ENCODE data around the gene FBXO44.

The FBXO44 gene

DNA sequence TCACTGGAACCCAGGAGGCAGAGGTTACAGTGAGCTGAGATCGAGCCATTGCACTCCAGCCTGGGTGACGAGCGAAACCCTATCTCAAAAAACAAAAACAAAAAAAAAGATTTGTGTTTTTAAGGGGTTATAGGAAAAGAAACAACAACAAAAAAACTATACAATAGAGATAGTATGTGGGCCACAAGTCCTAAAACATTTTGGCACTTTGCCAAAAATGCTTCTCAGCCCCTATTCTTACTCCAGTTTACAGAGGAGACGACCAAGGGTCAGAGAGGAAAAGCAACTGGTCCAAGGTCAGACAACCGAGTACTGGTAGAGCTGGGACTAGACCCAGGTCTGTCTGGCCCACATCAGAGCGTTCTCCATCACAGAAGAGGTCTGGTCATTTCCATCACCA, 3.0 kb downstream of the FBXO44 start:
- no peak for TF ChIP-seq EZH2 (IDR thresholded peaks at IDR 0.05; ENCODE audit: borderline replicate concordance, low read depth, low read length, severe bottlenecking)
- TF ChIP-seq, protein P1, sequence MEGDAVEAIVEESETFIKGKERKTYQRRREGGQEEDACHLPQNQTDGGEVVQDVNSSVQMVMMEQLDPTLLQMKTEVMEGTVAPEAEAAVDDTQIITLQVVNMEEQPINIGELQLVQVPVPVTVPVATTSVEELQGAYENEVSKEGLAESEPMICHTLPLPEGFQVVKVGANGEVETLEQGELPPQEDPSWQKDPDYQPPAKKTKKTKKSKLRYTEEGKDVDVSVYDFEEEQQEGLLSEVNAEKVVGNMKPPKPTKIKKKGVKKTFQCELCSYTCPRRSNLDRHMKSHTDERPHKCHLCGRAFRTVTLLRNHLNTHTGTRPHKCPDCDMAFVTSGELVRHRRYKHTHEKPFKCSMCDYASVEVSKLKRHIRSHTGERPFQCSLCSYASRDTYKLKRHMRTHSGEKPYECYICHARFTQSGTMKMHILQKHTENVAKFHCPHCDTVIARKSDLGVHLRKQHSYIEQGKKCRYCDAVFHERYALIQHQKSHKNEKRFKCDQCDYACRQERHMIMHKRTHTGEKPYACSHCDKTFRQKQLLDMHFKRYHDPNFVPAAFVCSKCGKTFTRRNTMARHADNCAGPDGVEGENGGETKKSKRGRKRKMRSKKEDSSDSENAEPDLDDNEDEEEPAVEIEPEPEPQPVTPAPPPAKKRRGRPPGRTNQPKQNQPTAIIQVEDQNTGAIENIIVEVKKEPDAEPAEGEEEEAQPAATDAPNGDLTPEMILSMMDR (IDR thresholded peaks at IDR 0.05; ENCODE audit: borderline replicate concordance, extremely low read depth, low read length, poor library complexity, severe bottlenecking) = no peak
- H3K36me3 ChIP-seq (ENCODE audit: insufficient read depth, low read length) = no peaks in the 10 kb centered on the region
- no peaks in the 10 kb centered on the region for H3K9me3 ChIP-seq (ENCODE audit: insufficient read depth, low read length, severe bottlenecking)
- H3K9ac ChIP-seq (ENCODE audit: low read depth, low read length) = no peak overlapping the region
- no peaks in the 10 kb centered on the region for H3K79me2 ChIP-seq (ENCODE audit: insufficient read depth, low read length)
- H4K20me1 ChIP-seq (ENCODE audit: insufficient read depth, low read length) = no peaks in the 10 kb centered on the region
- DNase-seq (no peak), ATAC-seq (ENCODE audit: insufficient read depth, low read depth) (no peak)
- H3K27me3 ChIP-seq (ENCODE audit: insufficient read depth, low read length, poor library complexity) = no peaks in the 10 kb centered on the region
- no peak overlapping the region for H3K4me2 ChIP-seq (ENCODE audit: insufficient read depth, low read length)
- no peak overlapping the region for H3K4me3 ChIP-seq (ENCODE audit: low read depth in 1 of 2, low read length in 2 of 2)
- no peak overlapping the region for H2AFZ ChIP-seq (ENCODE audit: low read depth, low read length)
- no peak overlapping the region for H3K27ac ChIP-seq (ENCODE audit: low read length)
- H3K4me1 ChIP-seq (ENCODE audit: insufficient read depth, low read length) = peaks cover 9% of the 10 kb centered on the region

GRCh38 chr1:11658542-11658941, 3.9 kb downstream of the FBXO44 start:
- DNase-seq (no peak), ATAC-seq (ENCODE audit: insufficient read depth, low read depth) (no peak)
- no peaks in the 10 kb centered on the region for H3K9me3 ChIP-seq (ENCODE audit: insufficient read depth, low read length, severe bottlenecking)
- no peaks in the 10 kb centered on the region for H3K79me2 ChIP-seq (ENCODE audit: insufficient read depth, low read length)
- no peak overlapping the region for H3K4me3 ChIP-seq (ENCODE audit: low read depth in 1 of 2, low read length in 2 of 2)
- TF ChIP-seq, protein P1 (IDR thresholded peaks at IDR 0.05; ENCODE audit: borderline replicate concordance, extremely low read depth, low read length, poor library complexity, severe bottlenecking) = no peak
- TF ChIP-seq EZH2 (IDR thresholded peaks at IDR 0.05; ENCODE audit: borderline replicate concordance, low read depth, low read length, severe bottlenecking) = no peak
- peaks cover 6% of the 10 kb centered on the region for H3K27me3 ChIP-seq (ENCODE audit: insufficient read depth, low read length, poor library complexity)
- peaks cover under 1% of the 10 kb centered on the region for H4K20me1 ChIP-seq (ENCODE audit: insufficient read depth, low read length)
- H3K27ac ChIP-seq (ENCODE audit: low read length) = no peak overlapping the region
- H3K4me2 ChIP-seq (ENCODE audit: insufficient read depth, low read length) = no peak overlapping the region
- peaks cover 9% of the 10 kb centered on the region for H3K4me1 ChIP-seq (ENCODE audit: insufficient read depth, low read length)
- no peaks in the 10 kb centered on the region for H3K36me3 ChIP-seq (ENCODE audit: insufficient read depth, low read length)
- no peak overlapping the region for H2AFZ ChIP-seq (ENCODE audit: low read depth, low read length)
- no peak overlapping the region for H3K9ac ChIP-seq (ENCODE audit: low read depth, low read length)

DNA sequence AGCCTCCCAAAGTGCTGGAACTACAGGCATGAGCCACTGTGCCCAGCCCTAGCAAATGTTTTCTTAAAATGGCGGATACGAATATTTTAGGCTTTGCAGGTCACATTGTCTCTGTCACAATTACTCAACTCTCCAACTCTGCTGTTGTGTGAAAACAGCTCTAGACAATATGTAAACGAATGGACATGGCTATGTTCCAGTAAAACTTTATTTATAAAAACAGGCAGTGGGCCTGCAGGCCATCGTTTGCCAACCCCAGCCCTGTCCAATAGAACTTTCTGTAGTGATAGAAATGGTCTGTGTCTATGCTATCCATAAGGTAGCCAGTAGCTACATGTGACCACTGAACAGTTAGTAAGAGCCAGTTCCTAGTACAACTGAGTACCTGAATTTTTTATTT, 5.1 kb downstream of the FBXO44 start:
- no peaks in the 10 kb centered on the region for H3K36me3 ChIP-seq (ENCODE audit: insufficient read depth, low read length)
- peaks cover 9% of the 10 kb centered on the region for H3K27me3 ChIP-seq (ENCODE audit: insufficient read depth, low read length, poor library complexity)
- no peak overlapping the region for H3K9ac ChIP-seq (ENCODE audit: low read depth, low read length)
- H3K4me1 ChIP-seq (ENCODE audit: insufficient read depth, low read length) = peaks cover 21% of the 10 kb centered on the region
- H2AFZ ChIP-seq (ENCODE audit: low read depth, low read length) = no peak overlapping the region
- no peak overlapping the region for H3K27ac ChIP-seq (ENCODE audit: low read length)
- peaks cover 5% of the 10 kb centered on the region for H4K20me1 ChIP-seq (ENCODE audit: insufficient read depth, low read length)
- H3K9me3 ChIP-seq (ENCODE audit: insufficient read depth, low read length, severe bottlenecking) = no peaks in the 10 kb centered on the region
- TF ChIP-seq, protein P1 (IDR thresholded peaks at IDR 0.05; ENCODE audit: borderline replicate concordance, extremely low read depth, low read length, poor library complexity, severe bottlenecking) = no peak
- no peak for TF ChIP-seq EZH2 (IDR thresholded peaks at IDR 0.05; ENCODE audit: borderline replicate concordance, low read depth, low read length, severe bottlenecking)
- no peak overlapping the region for H3K4me2 ChIP-seq (ENCODE audit: insufficient read depth, low read length)
- H3K79me2 ChIP-seq (ENCODE audit: insufficient read depth, low read length) = no peaks in the 10 kb centered on the region
- ATAC-seq (ENCODE audit: insufficient read depth, low read depth) (no peak), DNase-seq (no peak)
- no peak overlapping the region for H3K4me3 ChIP-seq (ENCODE audit: low read depth in 1 of 2, low read length in 2 of 2)

GRCh38 chr1:11661103-11661502, 6.4 kb downstream of the FBXO44 start:
- Histone ChIP-seq H3K4me1 (ENCODE audit: insufficient read depth, low read length) (peaks cover 13% of the 10 kb centered on the region), H3K27ac (ENCODE audit: low read length) (no peak overlapping the region), H3K27me3 (ENCODE audit: insufficient read depth, low read length, poor library complexity) (peaks cover 9% of the 10 kb centered on the region), H3K4me3 (ENCODE audit: low read depth in 1 of 2, low read length in 2 of 2) (no peak overlapping the region), H3K36me3 (ENCODE audit: insufficient read depth, low read length) (no peaks in the 10 kb centered on the region), H3K9me3 (ENCODE audit: insufficient read depth, low read length, severe bottlenecking) (no peaks in the 10 kb centered on the region), H3K4me2 (ENCODE audit: insufficient read depth, low read length) (no peak overlapping the region), H3K9ac (ENCODE audit: low read depth, low read length) (no peak overlapping the region), H4K20me1 (ENCODE audit: insufficient read depth, low read length) (peaks cover 5% of the 10 kb centered on the region), H2AFZ (ENCODE audit: low read depth, low read length) (no peak overlapping the region), H3K79me2 (ENCODE audit: insufficient read depth, low read length) (no peaks in the 10 kb centered on the region)
- no peak for ATAC-seq (ENCODE audit: insufficient read depth, low read depth)
- TF ChIP-seq EZH2 (IDR thresholded peaks at IDR 0.05; ENCODE audit: borderline replicate concordance, low read depth, low read length, severe bottlenecking) = no peak
- TF ChIP-seq, protein P1 (IDR thresholded peaks at IDR 0.05; ENCODE audit: borderline replicate concordance, extremely low read depth, low read length, poor library complexity, severe bottlenecking) = no peak
- no peak for DNase-seq
